SKM-1 (cell line): ENCODE measurements around the gene RNF113A.
"Not testable (repeated sequence)": the region's sequence is repeated elsewhere in the genome, so short reads cannot be mapped to it uniquely, and the experiment has no call there.

Experiments
- DNase-seq: peaks from one replicate; lab custom pipeline; 2025; ENCODE audit not compliant: unreplicated experiment; lab: John Stamatoyannopoulos, UW

Gene RNF113A

DNA sequence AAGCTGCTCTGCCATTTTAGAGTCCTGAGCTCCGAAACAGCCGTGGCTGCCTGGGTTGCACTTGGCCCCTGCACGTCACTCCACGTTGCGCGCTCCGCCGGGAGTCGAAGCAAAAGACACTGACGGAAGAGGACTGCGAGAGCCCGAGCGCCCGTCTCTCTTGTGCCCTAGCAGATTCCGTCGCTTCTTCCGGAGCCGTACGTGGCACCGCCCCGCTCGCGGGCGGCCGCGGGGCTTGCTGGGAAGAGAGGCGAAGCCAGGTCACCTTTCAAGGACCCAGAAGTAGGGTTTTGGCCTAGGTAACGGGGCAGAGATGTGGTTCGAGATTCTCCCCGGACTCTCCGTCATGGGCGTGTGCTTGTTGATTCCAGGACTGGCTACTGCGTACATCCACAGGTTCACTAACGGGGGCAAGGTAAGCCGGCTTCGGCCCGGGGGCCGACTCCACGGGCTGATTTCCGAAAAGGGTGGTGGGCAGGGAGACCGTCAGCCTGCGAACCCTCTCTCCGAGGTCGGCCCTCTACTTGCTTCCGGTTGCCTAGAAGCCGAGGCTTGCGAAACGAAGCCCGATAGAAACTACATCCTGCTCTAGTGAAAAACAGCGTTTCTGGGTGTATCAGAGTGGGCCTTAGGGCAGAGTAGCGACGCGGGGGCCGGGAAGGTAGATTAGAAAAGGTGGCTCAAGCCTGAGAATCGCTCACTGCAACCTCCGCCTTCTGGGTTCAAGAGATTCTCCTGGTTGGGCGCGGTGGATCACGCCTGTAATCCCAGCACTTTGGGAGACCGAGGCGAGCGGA lies at the start of gene RNF113A, which contains the start of gene NDUFA1:
TSS of gene RNF113A (minus strand) at position 135 of the 797 bp plus-strand sequence. CDS start at position 15, 120 bp downstream.
TSS of gene NDUFA1 (plus strand) at position 234 of the 797 bp plus-strand sequence. CDS start at position 314, 80 bp downstream.
- peak; percentile 55 for DNase-seq

DNA sequence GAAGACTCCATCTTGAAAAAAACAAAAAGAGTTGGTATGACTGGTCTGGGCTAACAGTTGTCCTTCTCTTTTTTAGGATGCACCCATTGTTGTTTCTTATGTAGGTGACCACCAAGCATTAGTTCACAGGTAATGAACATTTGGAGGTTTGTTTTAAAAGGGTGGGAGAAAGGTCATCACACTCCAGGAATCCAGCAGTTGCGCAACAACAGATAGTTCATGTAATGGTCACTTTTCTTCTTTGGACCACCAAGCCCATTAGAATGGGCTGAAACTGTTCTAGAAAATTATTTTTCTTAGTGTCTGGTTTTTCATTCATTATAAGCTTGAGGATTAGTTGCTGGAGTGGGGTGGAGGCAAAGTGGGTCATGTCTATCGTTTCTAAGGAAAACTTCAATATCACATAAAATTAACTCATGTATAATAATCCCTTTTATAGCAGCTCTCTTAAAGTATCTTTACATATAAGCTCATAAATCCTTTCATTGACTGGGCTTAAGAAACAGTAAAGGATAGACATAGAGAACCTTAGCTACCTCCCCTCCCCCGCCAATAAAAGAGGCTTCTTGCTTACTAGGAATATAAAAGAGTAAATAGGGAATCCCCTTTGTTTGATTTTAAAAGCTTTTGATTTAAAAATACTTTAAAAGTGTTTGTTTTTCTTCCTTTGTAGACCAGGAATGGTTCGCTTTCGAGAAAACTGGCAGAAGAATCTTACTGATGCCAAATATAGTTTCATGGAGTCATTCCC lies 48.5 kb upstream of the RNF113A start:
- DNase-seq, result no peak

DNA sequence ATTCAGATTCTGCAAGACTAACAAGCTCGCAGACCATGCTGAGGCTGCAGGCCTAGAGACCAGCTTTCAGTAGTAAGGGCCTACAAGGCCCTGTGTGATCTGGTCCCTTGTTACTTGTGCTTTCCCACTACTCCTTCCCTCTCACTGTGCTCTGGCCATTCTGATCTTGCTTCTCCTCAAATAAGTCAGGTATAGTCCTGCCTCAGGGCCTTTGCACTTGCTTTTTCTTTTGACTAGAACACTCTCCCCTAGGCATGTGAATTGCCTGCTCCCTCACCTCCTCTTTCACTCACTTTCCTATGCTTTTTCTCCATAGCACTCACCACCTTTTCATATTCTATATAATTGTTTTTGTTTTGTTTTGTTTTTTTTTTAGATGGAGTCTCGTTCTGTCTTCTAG lies 46.3 kb upstream of the RNF113A start:
- no peak for DNase-seq

DNA sequence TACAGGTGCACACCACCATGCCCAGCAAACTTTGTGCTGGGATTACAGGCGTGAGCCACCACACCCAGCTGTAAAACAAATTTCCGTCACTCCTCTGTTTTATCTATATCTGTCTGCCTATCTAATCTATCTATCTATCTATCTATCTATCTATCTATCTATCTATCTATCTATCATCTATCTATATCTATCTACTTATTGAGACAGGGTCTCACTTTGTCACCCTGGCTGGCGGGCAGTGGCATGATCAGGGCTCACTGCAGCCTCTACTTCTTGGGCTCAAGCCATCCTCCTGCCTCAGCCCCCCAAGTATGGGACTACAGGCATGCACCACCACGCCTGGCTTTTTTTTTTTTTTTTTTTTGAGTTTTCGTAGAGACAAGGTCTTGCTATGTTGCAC lies 44.8 kb upstream of the RNF113A start:
- no peak for DNase-seq

DNA sequence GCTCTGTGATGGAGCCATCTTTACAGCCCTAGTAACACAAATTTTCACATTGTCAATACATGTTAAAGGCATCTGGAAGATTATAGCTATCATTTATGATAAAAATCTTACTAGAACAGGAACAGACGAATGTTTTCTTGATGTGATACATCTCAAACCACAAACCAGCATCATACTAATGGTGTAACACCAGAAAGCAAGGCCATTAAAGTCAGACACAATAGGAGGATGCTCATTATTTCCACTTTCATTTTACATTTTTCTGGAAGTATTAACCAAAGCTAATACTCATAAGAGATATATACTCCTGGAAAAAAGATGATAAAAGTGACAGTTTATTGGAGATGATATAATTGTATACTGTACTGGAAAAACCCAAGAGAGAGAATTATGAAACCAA lies 29.4 kb upstream of the RNF113A start:
- no peak for DNase-seq

DNA sequence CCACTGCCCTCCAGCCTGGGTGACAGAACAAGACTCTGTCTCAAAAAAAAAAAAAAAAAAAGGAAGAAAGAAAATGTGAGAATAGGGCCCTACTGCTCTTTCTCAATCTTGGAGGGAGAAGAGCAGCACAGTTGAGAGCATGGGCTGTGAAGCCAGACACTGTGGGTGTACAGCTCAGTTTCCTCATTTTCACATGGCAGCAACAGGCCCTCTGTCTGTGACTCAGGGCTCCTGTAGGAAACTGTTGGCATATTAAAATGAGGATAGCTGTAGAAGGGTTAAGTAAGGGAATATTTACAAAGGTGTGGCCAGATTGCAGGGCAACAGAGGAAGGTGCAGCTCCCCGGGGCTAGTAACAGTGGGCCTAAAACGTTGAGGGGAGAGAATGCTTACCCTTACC lies 27.6 kb upstream of the RNF113A start:
- DNase-seq, result peak; percentile 45

DNA sequence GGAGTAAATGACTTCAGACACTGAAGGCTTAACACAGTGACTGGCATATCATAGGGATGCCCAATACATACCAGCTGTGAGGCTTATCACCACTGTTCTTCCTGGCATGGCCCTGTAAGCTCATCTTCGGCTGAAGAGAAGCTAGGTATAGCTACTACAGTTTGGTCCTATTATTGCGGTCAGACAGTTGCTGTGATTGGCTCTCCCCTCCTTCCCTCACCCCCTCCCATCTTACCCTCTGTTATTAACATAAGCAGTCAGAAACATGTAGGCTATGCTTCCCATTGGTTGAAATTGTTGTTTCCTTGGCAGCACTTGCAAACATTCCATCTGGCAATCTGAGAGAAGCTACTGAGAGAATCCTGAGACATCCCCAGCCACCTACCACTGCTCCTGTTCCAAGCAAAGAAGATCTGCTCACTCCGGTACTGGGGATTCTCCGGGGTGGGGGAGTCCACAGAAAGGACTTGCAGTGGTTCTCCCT lies 24.4 kb upstream of the RNF113A start, which contains the start of gene AKAP14:
TSS of gene AKAP14 (plus strand) at position 51 of the 484 bp plus-strand sequence. CDS start 7,331 bp downstream, outside the sequence.
- DNase-seq, result no peak

DNA sequence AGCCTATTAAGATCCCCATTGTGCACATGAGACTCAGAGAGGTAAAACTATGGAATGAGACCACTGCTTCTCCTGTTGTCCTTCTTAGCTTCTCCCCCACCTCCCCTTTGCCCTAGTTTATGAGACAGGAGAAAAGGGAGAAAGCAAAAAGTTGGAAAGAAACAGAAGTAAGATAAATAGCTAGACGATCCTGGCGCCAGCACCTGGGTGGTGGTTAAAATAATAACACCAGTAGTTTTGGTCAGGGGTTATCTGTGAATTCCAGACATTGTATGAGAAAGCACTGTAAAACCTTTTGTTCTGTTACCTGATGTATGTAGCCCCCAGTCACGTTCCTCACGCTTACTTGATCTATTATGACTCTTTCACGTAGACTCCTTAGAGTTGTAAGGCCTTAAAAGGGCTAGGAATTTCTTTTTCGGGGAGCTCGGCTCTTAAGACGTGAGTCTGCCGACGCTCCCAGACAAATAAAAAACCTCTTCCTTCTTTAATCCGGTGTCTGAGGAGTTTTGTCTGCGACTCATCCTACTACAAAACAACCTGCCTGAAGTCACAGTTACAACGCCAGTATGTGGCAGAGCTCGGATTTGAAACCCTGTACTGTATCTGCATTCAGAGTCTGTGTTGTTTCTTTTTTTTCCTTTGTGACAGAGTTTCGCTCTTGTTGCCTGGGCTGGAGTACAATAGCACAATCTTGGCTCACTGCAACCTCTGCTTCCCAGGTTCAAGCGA lies 20.6 kb upstream of the RNF113A start:
- not testable (repeated sequence) for DNase-seq

DNA sequence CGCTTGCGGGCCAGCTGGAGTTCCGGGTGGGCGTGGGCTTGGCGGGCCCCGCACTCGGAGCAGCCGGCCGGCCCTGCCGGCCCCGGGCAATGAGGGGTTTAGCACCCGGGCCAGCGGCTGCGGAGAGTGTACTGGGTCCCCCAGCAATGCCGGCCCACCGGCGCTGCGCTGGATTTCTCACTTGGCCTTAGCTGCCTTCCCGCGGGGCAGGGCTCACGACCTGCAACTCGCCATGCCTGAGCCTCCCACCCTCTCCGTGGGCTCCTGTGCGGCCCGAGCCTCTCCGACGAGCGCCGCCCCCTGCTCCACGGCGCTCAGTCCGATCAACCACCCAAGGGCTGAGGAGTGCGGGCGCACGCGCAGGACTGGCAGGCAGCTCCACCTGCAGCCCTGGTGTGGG lies 19.1 kb upstream of the RNF113A start:
- DNase-seq, result not testable (repeated sequence)

DNA sequence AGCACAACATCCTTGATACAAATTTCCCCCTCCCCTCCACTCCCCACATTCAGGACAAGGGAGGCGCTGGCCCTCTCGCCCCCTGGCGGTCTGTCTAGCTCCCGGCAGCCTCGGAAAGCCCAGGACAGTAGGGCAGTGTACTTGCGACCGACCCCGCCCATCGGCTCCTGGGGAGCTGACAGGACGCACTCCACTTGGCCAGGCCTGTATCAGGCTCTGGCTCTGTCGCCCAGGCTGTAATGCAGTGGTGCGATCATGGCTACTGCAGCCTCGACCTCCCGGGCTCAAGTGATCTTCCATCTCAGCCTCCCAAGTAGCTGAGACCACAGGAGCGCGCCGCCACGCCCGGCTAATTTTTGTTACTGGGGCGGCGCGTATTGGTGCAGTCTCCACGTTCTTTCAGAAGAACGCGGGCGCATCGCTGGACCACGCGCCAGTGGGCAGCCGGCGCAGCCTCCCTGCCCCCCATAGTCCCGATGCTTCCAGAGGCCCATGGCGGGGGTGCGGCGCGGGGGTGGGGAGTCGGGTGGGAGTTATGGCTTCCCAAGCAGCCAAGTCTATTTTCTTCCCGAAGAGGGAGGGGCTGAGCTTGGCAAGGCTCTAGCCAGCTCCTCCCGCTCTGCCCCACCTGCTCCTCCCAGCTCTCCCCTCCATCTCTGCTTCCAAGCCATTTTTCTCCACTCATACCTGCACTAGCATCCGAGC lies 16.3 kb upstream of the RNF113A start:
- DNase-seq, result peak; percentile 6

DNA sequence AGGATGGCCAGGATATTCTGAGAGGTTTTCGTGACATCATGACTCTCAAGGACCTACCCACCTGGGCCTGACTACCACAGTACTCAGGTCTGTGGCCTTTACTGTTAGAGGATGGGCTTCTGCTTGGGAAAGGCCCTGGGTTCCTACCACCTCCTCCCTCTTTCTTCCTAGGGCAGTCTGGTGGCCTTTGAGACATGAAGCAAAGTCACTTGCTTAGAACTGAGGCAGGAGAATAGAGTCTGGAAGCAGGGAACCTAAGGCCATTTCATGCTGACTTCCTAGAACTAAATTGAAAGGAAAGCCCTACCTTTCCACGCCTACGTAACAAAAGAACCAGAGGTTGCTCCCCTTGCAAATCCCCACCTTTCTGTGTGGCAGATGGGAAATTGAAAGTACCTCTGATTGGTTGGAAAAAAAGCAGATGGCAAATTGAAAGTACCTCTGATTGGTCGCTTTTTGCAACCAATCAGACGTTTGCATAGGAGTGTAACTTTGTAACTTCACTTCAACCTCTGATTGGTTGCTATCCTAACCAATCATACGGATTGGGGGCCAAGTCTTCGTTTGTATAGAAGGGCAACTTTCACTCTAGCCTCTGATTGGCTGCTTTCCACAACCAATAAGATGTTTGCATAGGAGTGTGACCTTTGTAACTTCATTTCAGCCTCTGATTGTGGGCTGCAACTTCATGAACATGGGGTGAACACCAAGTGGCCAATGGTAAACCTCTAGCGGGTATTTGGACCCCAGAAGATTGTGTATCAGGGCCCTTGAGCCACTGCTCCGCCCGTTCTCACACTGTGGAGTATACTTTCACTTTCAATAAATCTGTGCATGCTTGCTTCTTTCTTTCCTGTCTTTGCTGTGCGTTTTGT lies 14.3 kb upstream of the RNF113A start:
- DNase-seq, result no peak

DNA sequence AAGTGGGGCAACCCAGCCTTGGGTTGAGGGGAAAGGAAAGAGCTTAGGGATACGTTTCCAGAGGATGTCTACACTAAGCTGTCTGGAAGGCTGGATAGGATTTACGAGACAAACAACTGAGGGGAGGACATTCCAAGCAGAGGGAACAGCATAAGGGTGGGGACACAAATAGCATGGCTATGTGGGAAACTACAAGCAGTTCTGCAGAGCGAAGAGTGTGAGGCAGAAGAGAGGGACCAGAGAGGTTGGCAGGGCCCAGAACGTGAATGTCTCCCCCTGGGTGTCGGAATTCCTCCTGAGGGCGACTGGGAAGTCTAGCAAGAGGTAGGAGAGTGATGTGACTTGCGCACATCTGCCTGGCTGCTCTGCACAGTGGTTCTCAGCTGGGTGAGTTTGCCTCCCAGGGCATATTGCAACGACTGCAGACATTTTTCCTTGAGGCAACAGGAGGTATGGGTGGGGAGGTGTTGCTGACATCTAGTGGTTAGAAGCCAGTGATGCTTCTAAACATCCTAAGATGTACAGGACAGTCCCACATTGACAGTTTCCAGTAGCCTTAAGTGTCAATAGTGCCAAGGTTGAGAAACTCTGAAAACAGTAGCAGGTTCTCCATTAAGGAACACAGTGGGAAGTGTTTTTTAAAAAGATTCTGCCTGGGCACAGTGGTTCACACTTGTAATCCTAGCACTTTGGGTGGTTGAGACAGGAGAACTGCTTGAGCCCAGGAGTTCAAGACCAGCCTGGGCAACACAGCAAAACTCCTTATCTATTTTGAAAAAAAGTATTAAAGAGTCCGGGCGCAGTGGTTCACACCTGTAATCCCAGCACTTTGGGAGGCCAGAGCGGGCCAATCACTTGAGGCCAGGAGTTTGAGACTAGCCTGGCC lies 9.3 kb upstream of the RNF113A start:
- DNase-seq, result peak; percentile 4

DNA sequence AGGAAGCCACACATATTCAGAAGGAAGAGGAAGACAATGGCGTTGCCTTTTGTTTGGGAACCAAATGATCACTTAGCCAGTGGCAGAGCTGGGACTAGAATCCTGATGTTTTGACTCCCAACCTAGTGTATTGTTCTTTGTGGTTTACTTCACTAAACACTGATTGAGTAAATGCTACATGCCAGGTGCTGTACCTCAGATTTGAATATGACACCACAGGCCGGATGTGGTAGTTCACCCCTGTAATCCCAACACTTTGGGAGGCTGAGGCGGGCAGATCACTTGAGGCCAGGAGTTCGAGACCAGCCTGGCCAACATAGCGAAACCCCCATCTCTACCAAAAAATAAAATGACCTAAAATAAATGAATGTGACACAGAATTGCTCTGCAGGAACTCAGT lies 8.5 kb upstream of the RNF113A start:
- DNase-seq, result no peak

DNA sequence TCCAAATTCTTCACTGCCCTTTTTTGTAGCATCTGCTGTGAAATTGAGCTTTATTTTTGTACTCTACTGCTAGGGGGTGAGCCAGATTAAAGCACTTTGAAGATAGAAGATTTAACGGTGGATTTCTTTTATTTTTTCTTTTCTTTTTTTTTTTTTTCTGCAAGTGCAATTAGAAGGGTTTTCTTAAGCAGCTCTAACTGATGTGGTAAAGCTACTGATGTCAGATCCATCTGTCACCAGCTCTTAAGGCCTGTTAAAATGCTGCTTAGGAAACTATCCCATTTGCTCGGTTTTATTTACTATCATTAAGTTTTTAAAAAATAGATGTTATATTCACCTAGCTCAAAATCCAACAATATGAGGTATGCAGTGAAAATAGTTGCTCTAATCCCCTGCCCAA lies 7.2 kb upstream of the RNF113A start:
- DNase-seq, result no peak

DNA sequence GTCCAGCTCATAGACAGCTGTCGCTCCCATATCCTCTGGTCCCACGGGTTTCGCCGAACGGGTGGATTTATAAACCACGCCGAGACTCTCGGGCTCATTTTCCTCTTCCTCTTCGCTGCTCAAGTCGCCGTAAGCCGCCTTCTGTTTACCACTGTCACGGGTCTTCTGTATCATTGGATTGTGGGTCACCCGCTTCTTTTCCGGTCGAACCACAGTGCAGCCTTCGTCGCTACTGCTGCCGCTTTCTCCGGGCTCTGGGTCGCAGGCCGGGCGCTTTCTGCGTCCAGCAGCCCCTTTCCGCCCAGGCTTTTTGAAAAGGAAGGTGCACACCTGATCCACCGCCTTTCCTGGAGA lies 311 bp downstream of the RNF113A start:
- DNase-seq, result no peak

DNA sequence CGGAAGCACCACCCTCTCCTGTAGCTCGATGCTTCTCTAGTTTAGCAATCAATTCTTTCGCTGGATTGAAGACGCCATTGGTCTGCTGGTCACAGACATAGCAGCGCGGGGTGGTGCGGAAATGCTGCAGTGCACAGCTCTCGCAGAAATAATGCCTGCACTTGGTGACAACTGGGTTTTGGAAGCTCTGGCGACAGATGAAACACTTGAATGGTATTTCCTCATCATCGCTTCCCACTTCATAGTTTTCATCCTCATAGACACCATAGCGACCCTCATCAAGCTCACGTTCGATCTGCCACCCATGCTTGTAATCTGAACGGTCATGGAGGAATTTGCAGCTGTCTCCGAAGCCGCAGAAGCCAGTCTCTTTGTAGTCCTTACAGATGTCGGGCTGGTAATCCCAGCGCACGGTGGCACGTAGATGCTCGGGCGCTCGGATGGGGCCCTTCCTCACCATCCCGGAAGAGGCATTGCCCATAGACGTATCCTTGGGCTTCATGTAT lies 854 bp downstream of the RNF113A start:
- DNase-seq, result no peak

DNA sequence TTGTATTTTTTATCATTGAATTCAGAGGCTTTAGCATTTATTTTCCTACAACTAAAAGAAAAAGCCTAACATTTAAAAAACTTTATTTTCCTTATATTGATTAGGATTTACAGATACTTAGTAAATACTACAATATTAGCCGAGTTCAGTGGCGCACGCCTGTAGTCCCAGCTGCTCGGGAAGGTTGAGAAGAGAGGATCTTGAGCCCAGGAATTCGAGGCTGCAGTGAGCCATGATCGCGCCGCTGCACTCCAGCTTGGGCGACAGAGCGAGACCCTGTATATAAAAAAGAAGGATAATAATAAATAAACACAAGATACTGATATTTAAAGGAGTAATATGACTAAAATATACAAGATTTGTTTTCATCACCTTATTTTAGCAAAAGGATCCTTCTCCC lies 18.1 kb downstream of the RNF113A start:
- DNase-seq, result no peak
